Measurements from ENCODE around the gene VSTM2B.

VSTM2B gene

DNA sequence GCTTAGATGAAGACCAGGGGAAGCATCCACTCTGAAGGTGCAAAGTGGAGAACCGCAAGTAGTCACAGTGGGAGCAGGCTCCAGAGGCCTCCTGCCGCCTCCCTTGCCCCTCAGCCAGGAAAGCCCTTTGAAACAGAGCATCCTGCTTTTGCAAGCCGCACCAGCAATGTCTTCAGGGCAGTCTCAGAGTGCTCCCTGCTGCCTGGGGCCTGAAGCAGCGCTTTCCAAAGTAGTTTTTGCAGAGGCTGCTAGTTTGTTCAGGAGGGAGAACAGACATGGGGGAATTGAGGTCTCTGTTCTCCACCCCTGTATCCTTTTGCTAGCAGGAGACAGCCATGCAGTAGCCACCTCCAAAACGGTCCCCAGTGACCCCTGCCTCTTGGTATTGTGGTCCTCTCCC is 64.5 kb downstream of the VSTM2B start:
- H3K9me3 ChIP-seq (ENCODE audit: control insufficient read depth, low read length) = no peaks in the 10 kb centered on the region
- no peaks in the 10 kb centered on the region for H3K4me1 ChIP-seq (ENCODE audit: control insufficient read depth, insufficient read depth, low read length, poor library complexity, severe bottlenecking)
- H3K27ac ChIP-seq (ENCODE audit: insufficient read depth, low read length, poor library complexity, severe bottlenecking) = no peak overlapping the region
- DNase-seq = no peak
- H3K4me3 ChIP-seq (ENCODE audit: insufficient read depth, low read depth, low read length, poor library complexity, severe bottlenecking) = no peak overlapping the region
- no peaks in the 10 kb centered on the region for H3K27me3 ChIP-seq (replicated peaks; ENCODE audit: control insufficient read depth, insufficient read depth, low read length, poor library complexity, severe bottlenecking)
- H3K36me3 ChIP-seq (ENCODE audit: control insufficient read depth, insufficient read depth, low read length) = no peaks in the 10 kb centered on the region

DNA sequence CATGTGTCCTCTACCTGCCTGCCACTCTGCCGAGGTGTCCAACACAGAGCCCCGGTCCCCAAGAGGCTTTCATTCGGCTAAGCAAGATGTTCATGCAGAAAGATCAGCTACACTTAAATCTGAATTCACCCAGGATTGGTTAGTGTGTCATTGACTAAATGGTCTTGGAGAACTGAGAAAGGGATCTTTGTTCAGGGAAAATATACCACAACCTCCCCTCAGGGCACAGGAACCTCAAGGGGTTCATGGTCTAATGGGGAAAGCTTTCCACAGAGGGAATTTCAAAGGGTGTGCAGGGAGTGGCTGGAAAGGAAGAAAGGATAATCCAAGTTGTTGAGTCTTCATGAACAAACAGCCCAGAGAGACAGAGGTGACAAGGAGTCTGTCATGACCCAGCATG is 65.9 kb downstream of the VSTM2B start:
- no peaks in the 10 kb centered on the region for H3K27me3 ChIP-seq (replicated peaks; ENCODE audit: control insufficient read depth, insufficient read depth, low read length, poor library complexity, severe bottlenecking)
- no peak overlapping the region for H3K27ac ChIP-seq (ENCODE audit: insufficient read depth, low read length, poor library complexity, severe bottlenecking)
- no peaks in the 10 kb centered on the region for H3K9me3 ChIP-seq (ENCODE audit: control insufficient read depth, low read length)
- DNase-seq = no peak
- H3K4me3 ChIP-seq (ENCODE audit: insufficient read depth, low read depth, low read length, poor library complexity, severe bottlenecking) = no peak overlapping the region
- H3K36me3 ChIP-seq (ENCODE audit: control insufficient read depth, insufficient read depth, low read length) = no peaks in the 10 kb centered on the region
- H3K4me1 ChIP-seq (ENCODE audit: control insufficient read depth, insufficient read depth, low read length, poor library complexity, severe bottlenecking) = no peaks in the 10 kb centered on the region

GRCh38 chr19:29593869-29594268 is 68.1 kb downstream of the VSTM2B start:
- no peak for DNase-seq
- no peak overlapping the region for H3K4me3 ChIP-seq (ENCODE audit: insufficient read depth, low read depth, low read length, poor library complexity, severe bottlenecking)
- no peaks in the 10 kb centered on the region for H3K4me1 ChIP-seq (ENCODE audit: control insufficient read depth, insufficient read depth, low read length, poor library complexity, severe bottlenecking)
- no peaks in the 10 kb centered on the region for H3K27me3 ChIP-seq (replicated peaks; ENCODE audit: control insufficient read depth, insufficient read depth, low read length, poor library complexity, severe bottlenecking)
- no peak overlapping the region for H3K27ac ChIP-seq (ENCODE audit: insufficient read depth, low read length, poor library complexity, severe bottlenecking)
- H3K9me3 ChIP-seq (ENCODE audit: control insufficient read depth, low read length) = no peaks in the 10 kb centered on the region
- H3K36me3 ChIP-seq (ENCODE audit: control insufficient read depth, insufficient read depth, low read length) = no peaks in the 10 kb centered on the region

- H3K36me3 ChIP-seq (ENCODE audit: control insufficient read depth, insufficient read depth, low read length) = no peaks in the 10 kb centered on the region
- H3K27ac ChIP-seq (ENCODE audit: insufficient read depth, low read length, poor library complexity, severe bottlenecking) = no peak overlapping the region
- no peak for DNase-seq
- no peaks in the 10 kb centered on the region for H3K9me3 ChIP-seq (ENCODE audit: control insufficient read depth, low read length)
- no peak overlapping the region for H3K4me3 ChIP-seq (ENCODE audit: insufficient read depth, low read depth, low read length, poor library complexity, severe bottlenecking)
- H3K4me1 ChIP-seq (ENCODE audit: control insufficient read depth, insufficient read depth, low read length, poor library complexity, severe bottlenecking) = no peaks in the 10 kb centered on the region
- H3K27me3 ChIP-seq (replicated peaks; ENCODE audit: control insufficient read depth, insufficient read depth, low read length, poor library complexity, severe bottlenecking) = no peaks in the 10 kb centered on the region
These were observed 70.4 kb downstream of the VSTM2B start for GRCh38 chr19:29596080-29596727.

DNA sequence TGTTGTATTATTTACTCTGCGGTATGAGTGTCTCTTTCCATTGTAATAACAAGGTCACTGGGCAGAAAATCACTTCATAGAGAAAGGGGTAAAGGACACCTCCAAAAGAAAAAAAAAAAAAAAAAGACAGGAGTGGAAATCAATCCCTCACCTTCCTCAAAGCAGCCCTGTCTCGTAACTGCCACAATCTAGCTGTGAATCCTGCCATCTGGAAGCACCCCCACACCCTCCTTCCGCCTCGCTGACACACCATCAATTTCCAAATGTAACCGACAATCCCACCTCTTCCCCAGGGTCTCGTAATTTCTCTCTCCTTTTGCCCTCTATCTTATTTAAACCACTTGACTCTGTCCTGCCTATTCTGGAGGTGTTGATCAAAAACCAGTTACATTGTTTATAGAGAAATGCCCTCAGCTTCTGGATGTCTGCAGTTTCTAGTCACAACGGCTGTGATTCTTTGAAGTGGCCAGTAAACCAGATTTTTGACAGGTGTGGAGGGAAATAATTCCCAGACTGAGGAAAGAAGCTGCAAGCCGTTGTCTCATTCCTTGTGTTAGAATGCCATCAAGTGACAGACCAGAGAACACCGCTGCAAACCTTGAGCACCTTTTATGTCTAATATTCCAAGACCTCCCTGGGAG is 71.2 kb downstream of the VSTM2B start:
- no peaks in the 10 kb centered on the region for H3K27me3 ChIP-seq (replicated peaks; ENCODE audit: control insufficient read depth, insufficient read depth, low read length, poor library complexity, severe bottlenecking)
- DNase-seq = no peak
- no peaks in the 10 kb centered on the region for H3K9me3 ChIP-seq (ENCODE audit: control insufficient read depth, low read length)

GRCh38 chr19:29598036-29598435 is 72.2 kb downstream of the VSTM2B start:
- Histone ChIP-seq H3K4me3 (ENCODE audit: insufficient read depth, low read depth, low read length, poor library complexity, severe bottlenecking) (no peak overlapping the region), H3K27ac (ENCODE audit: insufficient read depth, low read length, poor library complexity, severe bottlenecking) (no peak overlapping the region), H3K4me1 (ENCODE audit: control insufficient read depth, insufficient read depth, low read length, poor library complexity, severe bottlenecking) (no peaks in the 10 kb centered on the region), H3K9me3 (ENCODE audit: control insufficient read depth, low read length) (no peaks in the 10 kb centered on the region), H3K36me3 (ENCODE audit: control insufficient read depth, insufficient read depth, low read length) (no peaks in the 10 kb centered on the region), H3K27me3 (replicated peaks; ENCODE audit: control insufficient read depth, insufficient read depth, low read length, poor library complexity, severe bottlenecking) (no peaks in the 10 kb centered on the region)
- no peak for DNase-seq

More for the DNA sequence above, 71.2 kb downstream of the VSTM2B start:
- Histone ChIP-seq H3K4me1 (ENCODE audit: control insufficient read depth, insufficient read depth, low read length, poor library complexity, severe bottlenecking) (no peaks in the 10 kb centered on the region), H3K27ac (ENCODE audit: insufficient read depth, low read length, poor library complexity, severe bottlenecking) (no peak overlapping the region), H3K4me3 (ENCODE audit: insufficient read depth, low read depth, low read length, poor library complexity, severe bottlenecking) (no peak overlapping the region), H3K36me3 (ENCODE audit: control insufficient read depth, insufficient read depth, low read length) (no peaks in the 10 kb centered on the region)

GRCh38 chr19:29598496-29598895 is 72.7 kb downstream of the VSTM2B start:
- no peaks in the 10 kb centered on the region for H3K36me3 ChIP-seq (ENCODE audit: control insufficient read depth, insufficient read depth, low read length)
- H3K4me3 ChIP-seq (ENCODE audit: insufficient read depth, low read depth, low read length, poor library complexity, severe bottlenecking) = no peak overlapping the region
- no peaks in the 10 kb centered on the region for H3K27me3 ChIP-seq (replicated peaks; ENCODE audit: control insufficient read depth, insufficient read depth, low read length, poor library complexity, severe bottlenecking)
- no peaks in the 10 kb centered on the region for H3K9me3 ChIP-seq (ENCODE audit: control insufficient read depth, low read length)
- H3K4me1 ChIP-seq (ENCODE audit: control insufficient read depth, insufficient read depth, low read length, poor library complexity, severe bottlenecking) = no peaks in the 10 kb centered on the region
- DNase-seq = no peak
- H3K27ac ChIP-seq (ENCODE audit: insufficient read depth, low read length, poor library complexity, severe bottlenecking) = no peak overlapping the region

DNA sequence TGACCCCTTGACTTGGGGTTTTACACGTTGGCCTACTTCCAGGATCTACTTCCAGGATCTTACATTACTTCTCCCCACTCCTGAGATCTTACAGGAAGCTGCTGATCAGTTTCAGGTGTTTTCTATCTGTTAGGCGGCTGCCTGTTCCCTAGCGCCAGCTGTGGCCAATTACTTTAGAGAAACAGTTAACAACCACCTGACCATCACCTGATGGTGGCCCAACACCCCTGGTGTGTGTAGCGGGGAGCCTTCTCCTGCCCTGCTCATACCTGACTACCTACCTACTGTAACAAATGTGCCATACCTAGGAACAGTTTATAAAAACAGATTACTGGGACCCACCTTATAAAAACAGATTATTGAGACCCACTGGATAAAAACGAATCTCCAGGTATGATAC is 77.5 kb downstream of the VSTM2B start:
- H3K27ac ChIP-seq (ENCODE audit: insufficient read depth, low read length, poor library complexity, severe bottlenecking) = no peak overlapping the region
- H3K4me1 ChIP-seq (ENCODE audit: control insufficient read depth, insufficient read depth, low read length, poor library complexity, severe bottlenecking) = peaks cover 4% of the 10 kb centered on the region
- no peaks in the 10 kb centered on the region for H3K36me3 ChIP-seq (ENCODE audit: control insufficient read depth, insufficient read depth, low read length)
- H3K9me3 ChIP-seq (ENCODE audit: control insufficient read depth, low read length) = no peaks in the 10 kb centered on the region
- H3K4me3 ChIP-seq (ENCODE audit: insufficient read depth, low read depth, low read length, poor library complexity, severe bottlenecking) = no peak overlapping the region
- no peaks in the 10 kb centered on the region for H3K27me3 ChIP-seq (replicated peaks; ENCODE audit: control insufficient read depth, insufficient read depth, low read length, poor library complexity, severe bottlenecking)
- DNase-seq = no peak

DNA sequence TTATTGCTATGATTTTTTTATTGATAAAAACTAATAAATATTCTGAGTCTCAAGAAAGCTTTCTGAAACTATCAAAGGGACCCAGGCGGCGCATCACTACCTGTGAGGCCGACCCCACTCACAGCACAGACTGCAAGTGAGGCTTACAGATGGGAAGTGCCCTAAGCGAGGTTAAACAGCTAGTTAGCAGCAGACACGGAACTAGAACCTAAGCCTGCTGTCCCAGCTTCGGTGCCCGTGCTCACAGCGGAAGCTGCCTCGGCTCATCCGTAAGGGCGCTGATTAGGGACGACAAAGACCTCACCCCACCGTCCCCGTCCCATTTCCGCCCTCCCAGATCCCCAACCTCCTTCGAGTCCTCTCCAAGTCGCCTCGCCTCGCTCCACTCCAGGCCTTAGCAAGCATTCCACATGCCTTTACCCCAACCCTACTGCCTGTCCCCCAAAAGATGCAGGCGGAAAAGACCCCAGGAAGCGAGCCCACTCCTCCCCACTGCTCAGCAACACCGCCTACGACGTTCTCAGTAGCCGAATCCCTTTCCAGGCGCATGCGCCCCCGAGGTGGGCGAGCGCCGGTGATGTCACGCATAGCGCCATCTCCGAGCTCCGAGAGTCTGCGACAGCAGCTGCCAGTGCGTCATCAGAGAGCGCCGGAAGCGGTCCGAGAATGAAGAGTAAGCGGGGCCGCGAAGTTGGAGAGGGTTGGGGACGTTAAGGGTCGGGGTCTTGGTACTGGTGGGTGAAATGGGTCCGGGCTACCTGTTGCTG is 80.0 kb downstream of the VSTM2B start, which contains the start of gene POP4:
TSS of gene POP4 (plus strand) at position 631 of the 767 bp plus-strand sequence. CDS start at position 667, 36 bp downstream.
- H3K4me1 ChIP-seq (ENCODE audit: control insufficient read depth, insufficient read depth, low read length, poor library complexity, severe bottlenecking) = peaks cover 4% of the 10 kb centered on the region
- peak within 1 kb of the TSS; percentile 96 for H3K27ac ChIP-seq (ENCODE audit: insufficient read depth, low read length, poor library complexity, severe bottlenecking)
- no peaks in the 10 kb centered on the region for H3K27me3 ChIP-seq (replicated peaks; ENCODE audit: control insufficient read depth, insufficient read depth, low read length, poor library complexity, severe bottlenecking)
- DNase-seq = peak; percentile 92 to 97 (median 92)
- H3K36me3 ChIP-seq (ENCODE audit: control insufficient read depth, insufficient read depth, low read length) = peaks cover 16% of the 10 kb centered on the region
- peak within 1 kb of the TSS; percentile 82 for H3K4me3 ChIP-seq (ENCODE audit: insufficient read depth, low read depth, low read length, poor library complexity, severe bottlenecking)
- H3K9me3 ChIP-seq (ENCODE audit: control insufficient read depth, low read length) = no peaks in the 10 kb centered on the region

- H3K27ac ChIP-seq (ENCODE audit: insufficient read depth, low read length, poor library complexity, severe bottlenecking) = peak overlapping the region; percentile 96
- H3K9me3 ChIP-seq (ENCODE audit: control insufficient read depth, low read length) = no peaks in the 10 kb centered on the region
- peaks cover 4% of the 10 kb centered on the region for H3K4me1 ChIP-seq (ENCODE audit: control insufficient read depth, insufficient read depth, low read length, poor library complexity, severe bottlenecking)
- H3K4me3 ChIP-seq (ENCODE audit: insufficient read depth, low read depth, low read length, poor library complexity, severe bottlenecking) = peak overlapping the region; percentile 82
- no peaks in the 10 kb centered on the region for H3K27me3 ChIP-seq (replicated peaks; ENCODE audit: control insufficient read depth, insufficient read depth, low read length, poor library complexity, severe bottlenecking)
- DNase-seq = no peak
- H3K36me3 ChIP-seq (ENCODE audit: control insufficient read depth, insufficient read depth, low read length) = peaks cover 20% of the 10 kb centered on the region
These were observed 80.6 kb downstream of the VSTM2B start for GRCh38 chr19:29606420-29606747.

Measured in effector memory CD4-positive, alpha-beta T cell (primary cell).